AG04450 (cell line): ENCODE measurements around the gene ABCA3. TPM values are rescaled to one million over a fixed set of nuclear protein-coding genes. Genes with fewer than 3 reads are reported as not detected.
"Not testable (repeated sequence)": the region's sequence is repeated elsewhere in the genome, so short reads cannot be mapped to it uniquely, and the experiment has no call there.

ENCODE experiments used
- CTCF ChIA-PET: fragments of 300-600, 350-600 bp; formaldehyde crosslinking; extraction: SDS; loops from one replicate; lab custom pipeline; 2022; ENCODE audit warnings: antibody characterized with exemption, inconsistent platforms; lab: Charles Lee
- POLR2A ChIA-PET: fragments of 350-600 bp; formaldehyde crosslinking; extraction: SDS; loops from one replicate; lab custom pipeline; 2021; ENCODE audit warnings: antibody characterized with exemption, inconsistent platforms; lab: Yijun Ruan, JAX
- DNase-seq: peaks from one replicate; pipeline ENCODE4 v3.0.0-alpha.2; 2011; ENCODE audit warnings: low read depth, low spot score
- H3K27ac ChIP-seq: one replicate; pipeline ENCODE4 v1.5.1; 2012; ENCODE audit warnings: low read depth, low read length, control low read depth
- H3K27me3 ChIP-seq: one replicate; pipeline ENCODE4 v1.6.0; 2012; ENCODE audit warnings: low read length; ENCODE audit not compliant: control insufficient read depth, insufficient read depth
- H3K4me3 ChIP-seq: 2 replicates; pipeline ENCODE4 v1.5.1; 2011; ENCODE audit warnings: mild to moderate bottlenecking, low read depth, low read length, control low read depth
- H3K9me3 ChIP-seq: 2 replicates; pipeline ENCODE4 v1.5.1; 2012; ENCODE audit warnings: low read length; ENCODE audit not compliant: control insufficient read depth, insufficient read depth
- CTCF ChIP-seq: IDR thresholded peaks from 2 replicates; pipeline ENCODE4 v1.5.1; 2011; ENCODE audit warnings: low read depth, low read length, control low read depth, inconsistent platforms
- polyA minus RNA-seq: library from RNA; depleted of rRNA, polyadenylated mRNA; stranded (reverse); fragments of >200 nt; gene quantifications from 2 replicates; pipeline ENCODE4 v1.2.3, GENCODE V29; 2011; rRNA and poly(A)+ RNA removed
- polyA plus RNA-seq: library from polyadenylated mRNA; depleted of rRNA; stranded (reverse); fragments of >200 nt; gene quantifications from 2 replicates; pipeline ENCODE4 v1.2.3, GENCODE V29; 2011; rRNA removed

Gene ABCA3
- polyA plus RNA-seq (0.06 and 0.30 TPM in 2 replicates), polyA minus RNA-seq (0.14 and 0.17 TPM in 2 replicates)

- Histone ChIP-seq H3K9me3 (peaks cover 9% of the 10 kb centered on the region), H3K27me3 (peaks cover 43% of the 10 kb centered on the region), H3K4me3 (peak within 1 kb of the TSS; percentile 52), H3K27ac (no peak within 1 kb of the TSS)
- CTCF ChIA-PET = interaction anchor here (0.6 to 1.2 kb wide), 5 partner anchors 11 to 160 kb away, joined by 3 to 5 read pairs (median 3); no protein-coding TSS in a partner anchor
- POLR2A ChIA-PET = no interaction called here
- TF ChIP-seq CTCF = peak; percentile 84
- DNase-seq = peak; percentile 61
Observed at GRCh38 chr16:2340564-2341455, at the start of gene ABCA3. ABCA3 (minus strand) TSS chr16:2340728; CDS start chr16:2326466, 14,262 bp downstream.

- H3K4me3 ChIP-seq = no peak overlapping the region
- DNase-seq = peak; percentile 7
- H3K9me3 ChIP-seq = peaks cover 8% of the 10 kb centered on the region
- H3K27me3 ChIP-seq = peaks cover 3% of the 10 kb centered on the region
- CTCF ChIA-PET = interaction anchor here (1.7 kb wide), 1 partner anchor 26 kb away, joined by 3 read pairs; no protein-coding TSS in a partner anchor
- POLR2A ChIA-PET = no interaction called here
- TF ChIP-seq CTCF = no peak
- no peak overlapping the region for H3K27ac ChIP-seq
Observed at GRCh38 chr16:2388875-2389433, 48.4 kb upstream of the ABCA3 start.

- H3K27ac ChIP-seq = no peak overlapping the region
- no peak overlapping the region for H3K4me3 ChIP-seq
- no peak for DNase-seq
- no peak for TF ChIP-seq CTCF
- ChIA-PET CTCF (interaction anchor here (1.7 kb wide), 1 partner anchor 27 kb away, joined by 3 read pairs; no protein-coding TSS in a partner anchor), POLR2A (no interaction called here)
- peaks cover 8% of the 10 kb centered on the region for H3K9me3 ChIP-seq
- H3K27me3 ChIP-seq = no peaks in the 10 kb centered on the region
Observed at GRCh38 chr16:2388139-2388874, 47.8 kb upstream of the ABCA3 start.

GRCh38 chr16:2386990-2387389, 46.5 kb upstream of the ABCA3 start:
- Histone ChIP-seq H3K27ac (no peak overlapping the region), H3K27me3 (peaks cover 4% of the 10 kb centered on the region), H3K4me3 (no peak overlapping the region), H3K9me3 (peaks cover 8% of the 10 kb centered on the region)
- no peak for DNase-seq
- TF ChIP-seq CTCF = peak; percentile 29
- ChIA-PET CTCF (no interaction called here), POLR2A (interaction anchor here (0.7 kb wide), 1 partner anchor 346 kb away, joined by 12 read pairs; no protein-coding TSS in a partner anchor)

- DNase-seq, H3K27ac ChIP-seq, CTCF ChIA-PET, POLR2A ChIA-PET, H3K27me3 ChIP-seq, H3K4me3 ChIP-seq, H3K9me3 ChIP-seq: not testable (repeated sequence)
Observed at GRCh38 chr16:2385982-2386381, 45.5 kb upstream of the ABCA3 start.
